Measurements from ENCODE around the gene AP2A2. TPM values are rescaled to one million over a fixed set of nuclear protein-coding genes. Genes with fewer than 3 reads are reported as not detected.

The AP2A2 gene
- total RNA-seq, 1 experiment from 2014 or later = 17.7 TPM

DNA sequence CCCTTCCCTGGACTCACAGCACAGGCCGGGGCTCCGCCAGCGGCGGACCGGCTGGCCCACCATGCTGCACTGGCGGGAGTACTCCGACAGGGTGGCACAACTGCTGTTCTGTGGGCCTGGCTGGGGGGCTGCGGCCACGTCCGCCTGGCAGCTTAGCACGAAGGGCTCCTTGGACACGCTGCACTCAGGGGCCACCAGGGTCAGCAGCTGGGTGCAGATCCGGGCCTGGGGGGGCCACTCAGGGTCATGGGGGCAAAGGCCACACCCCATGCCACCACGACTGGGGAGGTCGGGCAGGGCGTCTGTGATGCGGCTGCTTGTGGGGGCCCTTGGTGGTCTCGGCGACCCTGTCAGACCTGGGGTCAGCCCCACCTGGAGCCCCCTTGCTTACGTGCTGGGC is 104.9 kb downstream of the AP2A2 start:
- Histone ChIP-seq H3K4me1 (replicated peaks) (no peaks in the 10 kb centered on the region), H3K9me3 (replicated peaks) (no peaks in the 10 kb centered on the region), H3K4me3 (no peak overlapping the region), H3K27ac (no peak overlapping the region), H3K27me3 (replicated peaks) (no peaks in the 10 kb centered on the region), H3K36me3 (no peaks in the 10 kb centered on the region)
- DNase-seq (ENCODE audit: low read depth in 1 of 2, low spot score in 2 of 2) = no peak

DNA sequence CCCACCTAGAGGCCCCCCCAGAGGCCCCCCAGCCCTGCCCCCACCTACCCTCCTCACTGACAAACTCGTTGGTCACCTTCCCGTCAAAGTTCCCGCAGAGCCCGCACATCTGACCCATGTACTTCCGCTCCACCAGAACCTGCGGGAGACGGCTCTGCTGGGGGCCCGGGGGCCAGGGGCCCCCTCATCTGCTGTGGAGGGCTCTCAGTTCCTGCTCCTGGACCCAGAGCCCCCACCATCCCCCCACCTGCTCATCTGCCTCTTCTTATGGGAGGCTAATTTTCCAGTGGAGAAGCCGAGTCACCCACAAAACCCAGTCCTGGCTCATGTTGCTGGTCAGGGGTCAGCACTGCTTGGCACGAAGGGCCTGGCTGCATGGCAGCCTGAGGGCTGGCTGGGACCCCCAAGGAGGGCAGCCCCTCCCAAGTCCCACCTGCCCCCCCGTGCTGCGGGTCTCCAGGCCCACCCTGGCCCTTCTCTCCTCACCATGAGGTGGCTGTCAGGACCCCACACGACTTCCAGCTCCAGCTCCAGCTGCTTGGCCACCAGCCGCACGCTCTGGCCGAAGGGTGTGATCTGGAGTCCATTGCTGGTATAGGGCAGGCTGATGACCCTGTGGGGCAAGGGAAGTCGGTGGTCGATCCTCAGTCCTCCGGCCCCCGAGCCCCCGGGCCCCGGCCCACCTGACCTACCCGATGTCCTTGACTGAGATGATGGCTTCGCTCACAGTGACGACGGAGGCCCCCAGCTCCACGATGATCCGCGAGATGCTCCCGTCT is 105.6 kb downstream of the AP2A2 start:
- H3K9me3 ChIP-seq (replicated peaks) = no peaks in the 10 kb centered on the region
- no peaks in the 10 kb centered on the region for H3K36me3 ChIP-seq
- no peak for DNase-seq (ENCODE audit: low read depth in 1 of 2, low spot score in 2 of 2)
- no peak overlapping the region for H3K27ac ChIP-seq
- no peak overlapping the region for H3K4me3 ChIP-seq
- H3K4me1 ChIP-seq (replicated peaks) = no peaks in the 10 kb centered on the region
- H3K27me3 ChIP-seq (replicated peaks) = no peaks in the 10 kb centered on the region

DNA sequence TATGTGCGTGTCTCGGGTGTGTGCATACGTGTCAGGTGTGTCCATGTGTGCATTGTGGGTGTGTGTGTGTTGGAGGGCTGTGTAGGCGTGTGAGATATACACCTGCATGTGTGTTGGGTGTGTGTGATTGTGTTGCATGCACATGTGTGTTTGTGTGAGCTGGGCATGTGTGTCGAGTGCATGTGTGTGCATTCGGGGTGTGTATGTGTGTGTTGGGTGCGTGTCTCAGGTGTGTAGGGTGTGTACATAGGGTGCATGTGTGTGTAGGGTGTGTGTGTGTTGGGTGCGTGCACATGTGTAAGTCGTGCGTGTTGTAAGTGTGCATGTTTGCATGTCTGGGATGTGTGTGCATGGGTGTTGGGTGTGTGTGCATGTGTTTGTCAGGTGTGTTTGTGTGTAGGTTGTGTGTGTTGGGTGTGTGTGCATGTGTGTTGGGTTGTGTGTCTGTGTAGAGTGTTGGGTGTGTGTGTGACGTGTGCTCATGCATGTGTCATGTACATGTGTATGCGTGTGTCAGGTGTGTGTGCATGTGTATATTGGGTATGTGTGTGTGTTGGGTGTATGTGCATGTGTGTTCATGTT is 106.7 kb downstream of the AP2A2 start:
- Histone ChIP-seq H3K36me3 (no peaks in the 10 kb centered on the region), H3K27me3 (replicated peaks) (no peaks in the 10 kb centered on the region), H3K4me1 (replicated peaks) (no peaks in the 10 kb centered on the region), H3K27ac (no peak overlapping the region), H3K4me3 (no peak overlapping the region), H3K9me3 (replicated peaks) (no peaks in the 10 kb centered on the region)
- DNase-seq (ENCODE audit: low read depth in 1 of 2, low spot score in 2 of 2) = no peak

DNA sequence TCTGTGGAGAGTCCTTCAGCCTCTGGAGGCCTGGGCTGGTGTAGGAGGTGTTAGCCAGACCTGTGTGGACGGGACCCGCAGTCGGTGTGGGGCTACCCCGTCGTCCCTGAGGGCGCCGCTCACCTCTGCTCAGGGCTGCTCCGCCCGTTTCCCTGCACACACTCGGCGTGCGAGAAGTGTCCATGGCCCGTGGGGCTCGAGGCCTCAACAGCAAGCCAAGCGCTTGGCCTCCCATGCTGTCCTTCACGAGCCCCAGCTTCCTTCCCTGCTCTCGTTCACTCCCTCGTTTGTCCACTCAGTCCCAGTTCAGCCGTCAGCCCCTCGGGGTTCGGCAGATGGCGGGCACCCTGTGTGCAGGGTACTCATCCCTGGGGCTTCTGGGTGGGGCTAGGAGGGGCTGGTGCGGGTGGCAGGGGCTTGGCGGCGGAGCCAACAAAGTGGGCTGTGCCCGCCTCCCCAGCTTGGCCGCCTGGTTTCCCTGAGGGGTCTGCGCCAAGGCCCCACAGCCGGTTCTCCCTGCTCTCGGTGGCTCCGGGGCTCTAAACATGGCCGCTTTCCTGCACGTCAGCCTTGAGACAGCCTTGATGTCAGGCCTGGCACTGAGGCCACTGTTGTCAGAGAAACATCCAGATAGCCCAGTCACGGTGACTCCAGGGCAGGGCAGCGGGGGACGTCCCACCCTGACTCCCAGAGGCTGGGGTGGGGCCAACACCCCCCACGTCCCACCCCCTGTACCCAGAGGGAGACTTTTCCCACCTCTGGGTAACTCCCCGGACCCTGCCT is 107.5 kb downstream of the AP2A2 start:
- no peak overlapping the region for H3K4me3 ChIP-seq
- no peak for DNase-seq (ENCODE audit: low read depth in 1 of 2, low spot score in 2 of 2)
- no peak overlapping the region for H3K27ac ChIP-seq
- H3K27me3 ChIP-seq (replicated peaks) = no peaks in the 10 kb centered on the region
- H3K4me1 ChIP-seq (replicated peaks) = no peaks in the 10 kb centered on the region
- no peaks in the 10 kb centered on the region for H3K36me3 ChIP-seq
- no peaks in the 10 kb centered on the region for H3K9me3 ChIP-seq (replicated peaks)

DNA sequence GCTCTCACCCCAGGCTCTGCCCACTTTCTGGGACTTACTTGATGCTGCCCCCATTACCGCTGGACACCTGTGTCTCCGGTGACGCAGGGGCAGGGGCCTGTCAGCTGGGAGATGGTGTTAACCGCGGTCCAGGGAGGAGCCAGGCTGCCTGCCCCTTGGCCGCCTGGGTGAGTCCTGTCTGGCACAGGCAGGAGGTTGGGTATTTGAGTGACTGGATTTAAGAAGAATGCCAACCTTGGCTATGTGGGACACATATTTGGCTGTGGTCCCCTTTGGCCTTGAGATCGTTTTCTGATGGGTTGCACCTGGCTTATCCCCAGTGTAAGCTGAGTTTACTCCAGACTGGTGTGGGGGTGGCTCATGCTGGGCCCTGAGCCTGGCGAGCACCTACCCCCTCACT is 108.3 kb downstream of the AP2A2 start:
- Histone ChIP-seq H3K9me3 (replicated peaks) (no peaks in the 10 kb centered on the region), H3K27ac (no peak overlapping the region), H3K27me3 (replicated peaks) (no peaks in the 10 kb centered on the region), H3K4me3 (no peak overlapping the region), H3K4me1 (replicated peaks) (no peaks in the 10 kb centered on the region), H3K36me3 (no peaks in the 10 kb centered on the region)
- DNase-seq (ENCODE audit: low read depth in 1 of 2, low spot score in 2 of 2) = no peak

DNA sequence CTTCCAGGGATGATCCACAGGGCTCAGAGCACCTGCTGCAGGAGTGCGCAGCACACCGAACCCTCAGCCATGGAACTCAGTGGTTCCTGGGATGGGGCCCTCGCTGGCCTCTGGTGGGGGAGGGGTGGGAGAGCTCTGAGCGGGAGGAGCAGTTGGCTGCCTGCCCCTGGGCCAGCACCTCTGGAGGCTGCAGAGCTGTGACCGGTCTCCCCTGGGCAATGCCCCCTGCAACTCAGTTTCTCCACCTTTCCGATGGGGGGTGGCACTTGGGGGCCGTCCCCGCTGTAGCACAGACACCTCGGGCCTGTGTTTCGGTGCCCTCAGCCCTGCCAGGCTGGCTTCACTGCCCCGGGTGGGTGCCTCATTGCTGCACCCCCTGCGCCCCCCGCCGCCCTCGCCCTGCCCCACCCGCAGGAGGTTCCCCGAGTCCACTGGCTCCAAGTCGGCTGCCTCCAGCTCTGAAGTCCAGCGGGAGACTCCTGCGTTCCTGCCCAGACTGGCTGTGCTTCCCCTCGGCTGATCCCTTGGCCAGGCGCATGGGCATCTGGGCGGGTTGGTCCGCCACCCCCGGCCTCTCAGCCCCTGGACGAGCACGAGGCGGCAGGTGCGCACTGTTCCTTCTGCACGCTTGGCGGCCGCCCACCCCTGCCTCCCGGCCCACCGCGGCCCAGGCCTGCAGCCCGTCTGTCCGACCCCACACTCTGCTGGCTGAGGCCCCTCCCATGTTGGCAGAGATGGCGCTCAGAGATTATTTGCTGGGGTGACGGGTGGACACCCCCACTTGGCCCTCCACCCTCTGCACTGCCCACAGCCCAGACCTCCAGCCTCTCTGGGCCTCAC is 109.0 kb downstream of the AP2A2 start:
- no peak for DNase-seq (ENCODE audit: low read depth in 1 of 2, low spot score in 2 of 2)
- Histone ChIP-seq H3K4me3 (no peak overlapping the region), H3K9me3 (replicated peaks) (no peaks in the 10 kb centered on the region), H3K4me1 (replicated peaks) (no peaks in the 10 kb centered on the region), H3K27ac (no peak overlapping the region), H3K36me3 (no peaks in the 10 kb centered on the region), H3K27me3 (replicated peaks) (no peaks in the 10 kb centered on the region)

DNA sequence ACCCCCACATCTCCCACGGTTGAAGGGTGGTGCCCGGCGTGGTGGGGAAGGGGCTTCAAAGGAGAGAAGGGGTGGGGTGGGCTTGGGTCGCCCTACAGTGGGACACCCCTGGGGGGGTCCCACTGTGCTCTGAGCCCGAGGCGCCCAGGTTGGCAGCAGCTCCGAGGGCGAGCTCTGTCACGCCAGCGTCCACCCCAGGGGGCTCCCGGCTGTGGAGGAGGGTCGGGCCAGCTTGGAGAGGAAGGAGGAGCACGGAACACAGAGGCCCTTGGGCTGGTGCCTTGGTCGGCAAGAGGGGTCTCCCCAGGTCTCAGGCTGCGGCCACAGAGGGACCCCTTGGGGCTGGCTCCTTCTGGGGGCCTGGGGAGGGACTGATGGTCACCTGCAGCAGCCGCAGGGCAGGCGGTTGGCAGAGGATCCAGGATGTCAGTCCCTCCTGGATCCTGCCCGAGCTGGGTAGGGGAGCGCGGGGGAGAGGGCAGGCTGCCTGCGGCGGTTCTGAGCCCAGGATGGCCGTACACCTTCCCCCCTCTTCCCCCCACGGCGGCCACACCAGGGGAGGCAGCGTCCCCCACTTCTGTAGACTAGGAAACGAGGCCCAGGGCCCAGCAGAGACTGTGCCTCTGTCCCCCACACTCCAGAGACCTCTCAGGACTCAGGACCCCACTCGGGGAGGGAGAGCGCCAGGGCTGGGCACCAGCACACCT is 110.1 kb downstream of the AP2A2 start:
- H3K27ac ChIP-seq = no peak overlapping the region
- H3K4me3 ChIP-seq = no peak overlapping the region
- H3K27me3 ChIP-seq (replicated peaks) = no peaks in the 10 kb centered on the region
- no peaks in the 10 kb centered on the region for H3K36me3 ChIP-seq
- DNase-seq (ENCODE audit: low read depth in 1 of 2, low spot score in 2 of 2) = no peak
- no peaks in the 10 kb centered on the region for H3K9me3 ChIP-seq (replicated peaks)
- no peaks in the 10 kb centered on the region for H3K4me1 ChIP-seq (replicated peaks)

DNA sequence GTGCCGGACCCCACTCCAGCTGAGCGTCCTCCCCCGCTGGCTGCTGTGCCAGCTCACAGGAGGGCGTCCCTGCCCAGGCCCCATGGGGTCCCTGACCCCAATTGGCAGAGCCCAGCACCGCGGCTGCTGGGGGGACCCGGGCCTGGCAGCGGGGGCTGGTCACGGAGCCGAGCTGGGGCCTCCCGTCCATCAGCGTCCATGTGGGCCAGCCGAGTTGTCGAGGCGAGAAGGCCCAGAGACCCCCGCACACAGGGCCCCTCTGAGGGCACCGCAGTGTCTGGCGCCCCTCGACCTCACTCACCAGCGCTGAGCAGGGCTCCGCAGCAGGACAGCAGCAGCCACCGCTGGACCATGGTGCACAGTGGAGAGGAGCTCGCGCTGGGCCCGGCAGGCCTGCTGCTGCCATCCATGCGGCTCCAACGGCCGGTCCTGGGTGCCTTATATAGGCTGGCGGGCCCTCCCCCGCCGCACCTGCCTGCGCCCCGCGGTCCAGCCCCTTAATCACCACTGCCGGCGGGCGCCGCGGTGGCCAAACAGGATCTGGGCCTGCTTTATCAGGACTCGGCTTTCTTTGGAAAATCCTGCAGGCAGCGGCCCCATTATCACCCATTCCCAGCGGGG is 110.7 kb downstream of the AP2A2 start, which contains the start of gene MUC6:
Gene MUC6, minus strand, starts transcription at position 416 of the 621 bp plus-strand sequence. Its CDS starts 63 bp downstream, at position 353.
- H3K27ac ChIP-seq = no peak within 1 kb of the TSS
- no peaks in the 10 kb centered on the region for H3K4me1 ChIP-seq (replicated peaks)
- DNase-seq (ENCODE audit: low read depth in 1 of 2, low spot score in 2 of 2) = no peak
- H3K36me3 ChIP-seq = no peaks in the 10 kb centered on the region
- H3K27me3 ChIP-seq (replicated peaks) = no peaks in the 10 kb centered on the region
- no peaks in the 10 kb centered on the region for H3K9me3 ChIP-seq (replicated peaks)
- H3K4me3 ChIP-seq = no peak within 1 kb of the TSS

DNA sequence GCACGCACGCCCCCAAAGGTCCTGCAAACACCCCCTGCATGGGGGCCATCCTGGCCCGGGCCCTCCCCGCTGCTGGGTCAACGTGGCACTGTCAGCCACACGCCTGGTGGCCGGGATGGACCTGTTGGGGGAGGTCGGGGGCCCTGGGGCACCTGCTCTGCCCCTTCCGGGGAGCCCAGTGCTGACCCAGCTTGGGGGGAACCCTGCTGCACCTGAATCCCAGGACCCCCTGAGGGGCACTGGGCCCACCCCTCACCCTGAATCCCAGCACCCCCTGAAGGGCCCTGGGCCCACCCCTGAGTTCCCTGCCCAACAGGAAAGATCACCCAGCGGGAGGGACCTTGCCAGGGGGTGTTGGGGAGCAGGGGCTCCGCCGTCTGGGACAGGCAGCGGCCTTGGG is 111.3 kb downstream of the AP2A2 start:
- H3K4me1 ChIP-seq (replicated peaks) = no peaks in the 10 kb centered on the region
- no peak for DNase-seq (ENCODE audit: low read depth in 1 of 2, low spot score in 2 of 2)

DNA sequence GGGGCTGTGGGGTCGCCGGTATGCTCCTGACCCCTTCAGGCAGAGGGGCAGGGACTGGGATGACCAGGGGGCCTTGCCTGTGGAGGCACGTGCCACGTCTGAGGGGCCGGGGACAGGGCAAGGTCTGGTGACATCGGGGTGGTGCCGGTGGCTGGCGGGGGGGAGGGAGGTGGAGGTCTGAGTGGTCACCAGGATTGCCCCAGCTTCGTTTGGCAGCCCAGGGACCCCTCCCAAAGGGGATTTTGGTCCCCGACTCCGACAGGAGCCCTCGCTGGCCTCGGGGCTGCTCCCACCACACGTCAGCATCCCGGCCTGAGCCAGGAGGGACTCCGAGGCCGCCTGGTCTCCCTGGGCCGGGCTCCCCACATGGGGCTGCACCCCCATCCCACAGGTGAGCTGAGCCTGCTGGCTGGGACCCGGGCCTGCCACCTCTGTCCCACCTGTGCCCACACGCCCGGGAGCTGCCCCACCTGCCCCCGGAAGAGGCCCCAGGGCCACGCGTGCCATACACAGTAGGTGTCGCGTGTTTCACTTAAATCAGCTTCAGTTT is 111.9 kb downstream of the AP2A2 start:
- H3K36me3 ChIP-seq = no peaks in the 10 kb centered on the region
- no peaks in the 10 kb centered on the region for H3K4me1 ChIP-seq (replicated peaks)
- H3K4me3 ChIP-seq = no peak overlapping the region
- H3K27ac ChIP-seq = no peak overlapping the region
- H3K27me3 ChIP-seq (replicated peaks) = no peaks in the 10 kb centered on the region
- DNase-seq (ENCODE audit: low read depth in 1 of 2, low spot score in 2 of 2) = no peak
- no peaks in the 10 kb centered on the region for H3K9me3 ChIP-seq (replicated peaks)

More for the DNA sequence above, 111.3 kb downstream of the AP2A2 start:
- Histone ChIP-seq H3K27me3 (replicated peaks) (no peaks in the 10 kb centered on the region), H3K27ac (no peak overlapping the region), H3K4me3 (no peak overlapping the region), H3K9me3 (replicated peaks) (no peaks in the 10 kb centered on the region), H3K36me3 (no peaks in the 10 kb centered on the region)

DNA sequence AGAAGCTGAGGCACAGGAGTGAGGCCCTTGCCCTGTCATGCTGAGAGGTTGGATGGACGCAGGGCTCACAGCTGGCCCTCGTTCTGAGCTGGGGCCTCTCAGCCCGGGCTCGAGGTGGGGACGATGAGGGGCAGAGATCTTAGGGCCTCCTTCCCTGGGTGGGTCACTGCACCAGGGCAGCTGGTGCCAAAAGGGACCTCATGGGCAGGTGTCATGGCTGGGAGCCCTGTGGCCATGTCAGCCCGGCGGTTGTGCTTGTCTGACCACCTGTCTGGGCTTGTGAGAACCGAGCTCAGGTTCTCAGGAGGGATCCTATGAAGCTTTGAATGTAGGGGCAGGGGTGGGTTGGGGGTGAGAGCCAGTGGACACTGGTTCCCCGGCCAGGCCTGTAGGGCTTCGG is 112.7 kb downstream of the AP2A2 start:
- no peaks in the 10 kb centered on the region for H3K9me3 ChIP-seq (replicated peaks)
- H3K4me1 ChIP-seq (replicated peaks) = no peaks in the 10 kb centered on the region
- H3K27ac ChIP-seq = no peak overlapping the region
- H3K36me3 ChIP-seq = no peaks in the 10 kb centered on the region
- no peak for DNase-seq (ENCODE audit: low read depth in 1 of 2, low spot score in 2 of 2)
- no peaks in the 10 kb centered on the region for H3K27me3 ChIP-seq (replicated peaks)
- no peak overlapping the region for H3K4me3 ChIP-seq

DNA sequence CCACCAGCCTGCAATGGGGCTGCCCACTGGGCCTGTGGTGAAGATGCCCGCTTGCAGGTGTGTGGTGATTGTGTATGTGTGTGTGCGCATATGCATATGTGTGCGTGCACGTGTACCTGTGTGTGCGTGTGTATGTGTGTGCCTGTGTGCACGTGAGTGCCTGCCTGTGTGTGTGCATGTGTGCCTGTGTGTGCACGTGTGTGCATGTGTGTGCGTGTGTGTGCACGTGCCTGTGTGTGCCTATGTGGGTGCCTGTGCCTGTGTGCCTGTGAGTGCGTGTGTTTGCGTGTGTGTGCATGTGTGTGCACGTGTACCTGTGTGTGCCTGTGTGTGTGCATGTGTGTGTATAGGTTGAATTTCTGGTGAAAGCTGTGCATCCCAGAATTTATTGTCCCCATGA is 113.3 kb downstream of the AP2A2 start:
- Histone ChIP-seq H3K9me3 (replicated peaks) (no peaks in the 10 kb centered on the region), H3K36me3 (no peaks in the 10 kb centered on the region), H3K4me1 (replicated peaks) (no peaks in the 10 kb centered on the region), H3K4me3 (no peak overlapping the region), H3K27ac (no peak overlapping the region), H3K27me3 (replicated peaks) (no peaks in the 10 kb centered on the region)
- DNase-seq (ENCODE audit: low read depth in 1 of 2, low spot score in 2 of 2) = no peak
